IMR-90 (cell line): ENCODE results near the gene RMND5B. TPM values are rescaled to one million over a fixed set of nuclear protein-coding genes. Genes with fewer than 3 reads are reported as not detected.

Source experiments
- ATAC-seq: fragments of 200-7000 bp; cut with Tn5 transposase; 2 replicates; pipeline ENCODE4 v1.9.1; 2020; ENCODE audit warnings: low read depth, mild to moderate bottlenecking, moderate library complexity
- BruUV-seq: library from RNA; stranded (reverse); fragments of 400-500 nt; replicated peaks from 2 replicates; lab custom pipeline; 2021; lab: Mats Ljungman, UMichigan
- CTCF ChIA-PET: fragments of 300-600 bp; formaldehyde crosslinking; extraction: SDS; loops from one replicate; lab custom pipeline; 2021; ENCODE audit warnings: antibody characterized with exemption; lab: Yijun Ruan, JAX
- POLR2A ChIA-PET: fragments of 300-600 bp; sonication (Branson Sonifier 250); formaldehyde crosslinking; loops from one replicate; lab custom pipeline; 2022; ENCODE audit warnings: antibody characterized with exemption; ENCODE audit not compliant: unreplicated experiment; lab: Charles Lee
- DNase-seq: peaks from one replicate; pipeline ENCODE4 v3.0.0; 2013
- H2AFZ ChIP-seq: replicated peaks from 2 replicates; pipeline ENCODE3; 2013; ENCODE audit warnings: low read length, mild to moderate bottlenecking; ENCODE audit not compliant: poor library complexity
- H2AK5ac ChIP-seq: 2 replicates; pipeline ENCODE4 v1.6.1; 2013; ENCODE audit warnings: low read depth, low read length, inconsistent platforms
- H2AK9ac ChIP-seq: replicated peaks from 2 replicates; pipeline ENCODE3; 2013; ENCODE audit warnings: mild to moderate bottlenecking, low read depth, low read length, moderate library complexity; ENCODE audit not compliant: poor library complexity
- H2BK120ac ChIP-seq: 2 replicates; pipeline ENCODE4 v1.6.1; 2013; ENCODE audit warnings: low read depth, low read length, inconsistent platforms
- H2BK15ac ChIP-seq: 3 replicates; pipeline ENCODE4 v1.6.1; 2013; ENCODE audit warnings: low read depth, low read length, inconsistent platforms
- H2BK20ac ChIP-seq: 2 replicates; pipeline ENCODE4 v1.6.1; 2013; ENCODE audit warnings: low read depth, mild to moderate bottlenecking, inconsistent platforms, low read length, moderate library complexity
- H2BK5ac ChIP-seq: 2 replicates; pipeline ENCODE4 v1.6.1; 2013; ENCODE audit warnings: mild to moderate bottlenecking, low read depth, low read length, inconsistent platforms; ENCODE audit not compliant: poor library complexity, severe bottlenecking
- H3K14ac ChIP-seq: replicated peaks from 2 replicates; pipeline ENCODE4 v1.6.1; 2013; ENCODE audit warnings: low read depth, low read length, inconsistent platforms
- H3K18ac ChIP-seq: 2 replicates; pipeline ENCODE4 v1.6.1; 2013; ENCODE audit warnings: low read depth, low read length, control low read depth
- H3K23ac ChIP-seq: 2 replicates; pipeline ENCODE4 v1.6.1; 2013; ENCODE audit warnings: low read depth, low read length, inconsistent platforms
- H3K27ac ChIP-seq: 2 replicates; pipeline ENCODE4 v1.5.1; 2013; ENCODE audit warnings: mild to moderate bottlenecking, control low read depth, low read length; ENCODE audit not compliant: insufficient read depth
- H3K27me3 ChIP-seq: 2 replicates; pipeline ENCODE4 v1.6.1; 2013; ENCODE audit warnings: low read length; ENCODE audit not compliant: control insufficient read depth, insufficient read depth
- H3K36me3 ChIP-seq: 2 replicates; pipeline ENCODE4 v1.6.1; 2013; ENCODE audit warnings: low read length, mixed read lengths; ENCODE audit not compliant: control insufficient read depth, insufficient read depth
- H3K4ac ChIP-seq: 2 replicates; pipeline ENCODE4 v1.6.1; 2013; ENCODE audit warnings: low read depth, low read length, inconsistent platforms
- H3K4me1 ChIP-seq: 2 replicates; pipeline ENCODE4 v1.6.1; 2013; ENCODE audit warnings: low read length, mixed read lengths; ENCODE audit not compliant: control insufficient read depth, insufficient read depth
- H3K4me2 ChIP-seq: 2 replicates; pipeline ENCODE4 v1.6.1; 2013; ENCODE audit warnings: low read depth, mild to moderate bottlenecking, control low read depth, low read length, moderate library complexity
- H3K4me3 ChIP-seq: 2 replicates; pipeline ENCODE4 v1.5.1; 2013; ENCODE audit warnings: low read depth, mild to moderate bottlenecking, control low read depth, low read length, moderate library complexity; ENCODE audit not compliant: insufficient read depth
- H3K56ac ChIP-seq: 2 replicates; pipeline ENCODE4 v1.6.1; 2013; ENCODE audit warnings: low read length, inconsistent platforms; ENCODE audit not compliant: insufficient read depth; ENCODE audit errors: extremely low read depth
- H3K79me1 ChIP-seq, 2 experiments: 2 replicates each; pipeline ENCODE4 v1.6.1; 2013; ENCODE audit warnings: low read length in 2 of 2, inconsistent platforms in 1 of 2, low read depth in 1 of 2
- H3K9ac ChIP-seq: 2 replicates; pipeline ENCODE4 v1.6.1; 2013; ENCODE audit warnings: low read depth, low read length, control low read depth
- H3K9me1 ChIP-seq: 2 replicates; pipeline ENCODE4 v1.6.1; 2013; ENCODE audit warnings: low read length, inconsistent platforms; ENCODE audit not compliant: insufficient read depth
- H3K9me3 ChIP-seq: 2 replicates; pipeline ENCODE4 v1.6.1; 2013; ENCODE audit warnings: low read length; ENCODE audit not compliant: control insufficient read depth, insufficient read depth
- H4K20me1 ChIP-seq: 2 replicates; pipeline ENCODE4 v1.6.1; 2013; ENCODE audit warnings: low read length, inconsistent platforms; ENCODE audit not compliant: insufficient read depth
- H4K5ac ChIP-seq: 2 replicates; pipeline ENCODE4 v1.6.1; 2013; ENCODE audit warnings: mild to moderate bottlenecking, low read depth, low read length, control low read depth
- H4K8ac ChIP-seq, 2 experiments: 2 replicates each; pipeline ENCODE4 v1.6.1; 2013; ENCODE audit warnings: low read depth in 2 of 2, low read length in 2 of 2, control low read depth in 1 of 2, inconsistent platforms in 1 of 2
- H4K91ac ChIP-seq: 2 replicates; pipeline ENCODE4 v1.6.1; 2013; ENCODE audit warnings: low read depth, low read length, inconsistent platforms; ENCODE audit not compliant: insufficient read depth
- CEBPB ChIP-seq: IDR thresholded peaks from 2 replicates; pipeline ENCODE4 v1.6.1; 2012; ENCODE audit warnings: low read depth, low read length, improper control_type of control experiment
- MAFK ChIP-seq: IDR thresholded peaks from 2 replicates; pipeline ENCODE4 v1.6.1; 2012; ENCODE audit warnings: low read depth, low read length, improper control_type of control experiment
- NFE2L2 ChIP-seq: fragments of 150-350 bp; IDR thresholded peaks from 2 replicates; pipeline ENCODE4 v1.6.1; 2016; ENCODE audit warnings: low read depth, mild to moderate bottlenecking, low read length
- WGBS, 2 experiments: methylation state at CpG; one replicate each; pipeline versions ENCODE4 v1.1.5 to v1.1.7; 2013; ENCODE audit warnings: missing lambda C conversion rate in 2 of 2; ENCODE audit not compliant: insufficient read length in 1 of 2; ENCODE audit errors: extremely low coverage in 2 of 2; 5-methylcytosine and 5-hydroxymethylcytosine counted together
- dilution Hi-C: fragments of 300-500 bp; cut with HindIII; formaldehyde crosslinking; loops from one replicate; pipeline ENCODE4 v1.14.3; 2018; ENCODE audit warnings: low sequenced_read_pairs; ENCODE audit not compliant: unreplicated experiment
- in situ Hi-C: fragments of 300-500 bp; cut with MboI; formaldehyde crosslinking; loops from 3 replicates; pipeline ENCODE4 v1.14.3; 2019; ENCODE audit warnings: low sequenced_read_pairs, inconsistent platforms, mixed read lengths
- intact Hi-C: fragments of 100-400 bp; cut with micrococcal nuclease; formaldehyde crosslinking; loops from 2 replicates; pipeline ENCODE4 v1.10.0; 2022
- polyA plus RNA-seq, 3 experiments: library from polyadenylated mRNA; depleted of rRNA; stranded (reverse); fragments of >200 nt; gene quantifications; 2 replicates each; pipeline ENCODE4 v1.2.3, GENCODE V29; 2012; ENCODE audit warnings: low replicate concordance in 1 of 3
- total RNA-seq: library from RNA; depleted of rRNA; stranded (reverse); fragments of >200 nt; gene quantifications from 2 replicates; pipeline ENCODE4 v1.2.3, GENCODE V29; 2012

Gene RMND5B
- total and polyA plus RNA-seq, 2 of the 4 experiments (the other 2 are of a cell fraction): 14.0 to 19.5 TPM

GRCh38 chr5:178192244-178192643, 61.4 kb downstream of the RMND5B start:
- Histone ChIP-seq H3K79me1 (no peaks in the 10 kb centered on the region), H2AFZ (no peak overlapping the region), H2BK5ac (no peak overlapping the region), H3K23ac (no peak overlapping the region), H3K4me3 (no peak overlapping the region), H3K27me3 (peaks cover 23% of the 10 kb centered on the region; the same call in 1 of the 2 replicates), H3K56ac (no peak overlapping the region), H3K4me2 (no peak overlapping the region), H3K18ac (no peak overlapping the region), H2BK15ac (no peak overlapping the region), H2AK9ac (no peak overlapping the region), H3K9me3 (peaks cover 5% of the 10 kb centered on the region; the same call in 1 of the 2 replicates), H3K14ac (no peak overlapping the region), H2AK5ac (no peak overlapping the region), H2BK120ac (no peak overlapping the region), H3K4me1 (no peaks in the 10 kb centered on the region), H4K5ac (no peak overlapping the region), H3K36me3 (no peaks in the 10 kb centered on the region), H4K91ac (no peak overlapping the region), H2BK20ac (no peak overlapping the region), H3K9ac (no peak overlapping the region), H3K4ac (no peak overlapping the region), H4K8ac (no peak overlapping the region), H4K20me1 (no peaks in the 10 kb centered on the region), H3K9me1 (no peaks in the 10 kb centered on the region), H3K27ac (no peak overlapping the region)
- TF ChIP-seq NFE2L2 (no peak), MAFK (no peak), CEBPB (0 out of 2 replicates have a peak, but pooled peaks have one; percentile 13)
- WGBS, 2 experiments: no CpG with 5 or more reads among the region's 2 CpGs
- ATAC-seq (no peak), DNase-seq (no peak)
- dilution Hi-C loops (no loop called here), intact Hi-C loops (no loop called here), in situ Hi-C loops (no loop called here)
- POLR2A ChIA-PET: no interaction called here
- CTCF ChIA-PET: no interaction called here
- no TSS peak for BruUV-seq
